Measurements from ENCODE around the gene HOXB5. TPM values are rescaled to one million over a fixed set of nuclear protein-coding genes. Genes with fewer than 3 reads are reported as not detected.

HOXB5 gene
- total RNA-seq, 2 experiments from 2014 or later: not detected

GRCh38 chr17:48605991-48606891, 12.7 kb upstream of the HOXB5 start:
- no peak for ATAC-seq (ENCODE audit: poor library complexity)
- no peak for TF ChIP-seq CTCF (IDR thresholded peaks at IDR 0.05)
- Histone ChIP-seq H3K27me3 (ENCODE audit: control insufficient read depth in 1 of 2, insufficient read depth in 2 of 2, low read length in 2 of 2) (peaks cover 84% of the 10 kb centered on the region in 2 experiments), H3K36me3 (ENCODE audit: insufficient read depth, low read length) (no peaks in the 10 kb centered on the region), H3K4me3 (ENCODE audit: low read length) (no peak overlapping the region), H3K4me1 (ENCODE audit: insufficient read depth, low read length) (peaks cover 43% of the 10 kb centered on the region), H3K9me3 (ENCODE audit: control insufficient read depth in 1 of 2, insufficient read depth in 1 of 2, low read length in 2 of 2) (peaks cover 0 to 19% of the 10 kb centered on the region in 2 experiments), H3K27ac (ENCODE audit: low read depth in 1 of 2, low read length in 2 of 2) (no peak overlapping the region)
- H3K4me1 Mint-ChIP-seq (ENCODE audit: low read depth): peaks cover 26% of the 10 kb centered on the region
- intact Hi-C loops (cut with DNase I, micrococcal nuclease): loop anchor here in 1 of 2 experiments (1.0 kb wide), 1 partner anchor 11 kb away; no protein-coding TSS in a partner anchor
- H3K36me3 Mint-ChIP-seq (ENCODE audit: low read depth): no peaks in the 10 kb centered on the region
- DNase-seq: no peak
- H3K9me3 Mint-ChIP-seq: no peaks in the 10 kb centered on the region
- CTCF ChIA-PET: interaction anchor here (4.1 kb wide), 1 partner anchor 12 kb away, joined by 20 read pairs; no protein-coding TSS in a partner anchor
- H3K27me3 Mint-ChIP-seq: peaks cover 91% of the 10 kb centered on the region
- no peak overlapping the region for H3K27ac Mint-ChIP-seq
- POLR2A ChIA-PET: no interaction called here
- no peak overlapping the region for H3K4me3 Mint-ChIP-seq

DNA sequence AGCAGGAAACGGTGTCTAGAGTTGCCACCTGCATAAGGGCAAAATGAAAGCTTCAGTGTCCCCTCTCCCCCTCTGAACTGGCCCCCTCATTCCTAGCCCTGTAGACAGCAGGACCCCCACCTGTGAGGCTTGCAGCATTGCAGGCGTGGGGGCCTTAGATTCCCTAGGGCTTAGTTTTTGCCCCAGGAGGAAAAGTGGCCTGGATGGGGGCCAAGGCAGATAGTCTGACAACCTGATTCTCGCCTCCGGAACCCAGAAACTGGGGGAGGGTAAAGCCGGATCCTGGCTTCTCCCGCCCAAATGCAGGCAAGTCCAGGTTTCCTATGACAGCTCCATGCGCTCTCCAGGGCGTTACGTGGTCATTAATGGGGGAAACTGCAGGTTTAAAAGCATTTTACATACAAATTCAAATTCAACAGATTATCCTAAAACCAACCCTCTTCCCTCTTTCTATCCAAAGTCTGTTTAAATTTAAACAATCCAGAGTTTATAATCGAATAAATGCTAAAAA, 11.9 kb upstream of the HOXB5 start:
- Mint-ChIP-seq H3K9me3 (no peaks in the 10 kb centered on the region), H3K27ac (no peak overlapping the region), H3K36me3 (ENCODE audit: low read depth) (no peaks in the 10 kb centered on the region), H3K4me1 (ENCODE audit: low read depth) (peaks cover 18% of the 10 kb centered on the region), H3K27me3 (peaks cover 91% of the 10 kb centered on the region), H3K4me3 (no peak overlapping the region)
- CTCF ChIA-PET: no interaction called here
- TF ChIP-seq CTCF (IDR thresholded peaks at IDR 0.05): no peak
- peaks cover 84 to 85% of the 10 kb centered on the region in 2 experiments for H3K27me3 ChIP-seq (ENCODE audit: control insufficient read depth in 1 of 2, insufficient read depth in 2 of 2, low read length in 2 of 2)
- DNase-seq (no peak), ATAC-seq (ENCODE audit: poor library complexity) (no peak)
- H3K4me1 ChIP-seq (ENCODE audit: insufficient read depth, low read length): peaks cover 36% of the 10 kb centered on the region
- intact Hi-C loops (cut with DNase I, micrococcal nuclease): no loop called here
- no peak overlapping the region for H3K4me3 ChIP-seq (ENCODE audit: low read length)
- POLR2A ChIA-PET: no interaction called here
- peaks cover 0 to 19% of the 10 kb centered on the region in 2 experiments for H3K9me3 ChIP-seq (ENCODE audit: control insufficient read depth in 1 of 2, insufficient read depth in 1 of 2, low read length in 2 of 2)
- no peaks in the 10 kb centered on the region for H3K36me3 ChIP-seq (ENCODE audit: insufficient read depth, low read length)
- H3K27ac ChIP-seq (ENCODE audit: low read depth in 1 of 2, low read length in 2 of 2): no peak overlapping the region

DNA sequence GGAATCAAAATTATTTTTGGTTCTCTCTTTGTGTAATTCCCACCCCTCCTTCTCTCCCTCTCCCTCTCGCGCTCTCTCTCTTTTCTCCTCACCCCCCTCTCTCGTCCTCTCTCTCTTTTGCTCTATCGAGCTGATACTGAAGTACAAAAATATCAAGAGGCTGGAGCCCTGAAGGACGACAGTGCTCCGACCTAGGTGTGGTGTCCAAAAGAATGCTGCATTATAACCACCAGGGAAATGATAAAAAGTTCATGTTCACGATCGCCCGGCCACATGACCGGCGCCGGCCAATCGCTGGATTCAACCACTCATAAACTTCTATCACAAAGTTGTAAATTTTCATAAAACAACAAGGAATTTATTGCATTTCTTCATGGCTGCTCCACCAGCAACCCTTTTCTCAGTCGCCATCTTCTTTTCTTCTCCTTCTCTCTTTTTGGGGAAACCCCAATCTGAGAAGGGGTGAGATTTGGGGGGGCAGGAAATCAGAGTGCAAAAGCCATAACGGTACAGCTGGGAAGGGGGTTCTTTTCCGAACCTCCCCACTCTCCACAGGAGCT, 11.3 kb upstream of the HOXB5 start, which contains the start of gene HOXB6:
Gene HOXB6 (minus strand): TSS at position 217 of the 560 bp plus-strand sequence. CDS start 6,836 bp downstream, outside the sequence.
- peaks cover 0 to 19% of the 10 kb centered on the region in 2 experiments for H3K9me3 ChIP-seq (ENCODE audit: control insufficient read depth in 1 of 2, insufficient read depth in 1 of 2, low read length in 2 of 2)
- no peak within 1 kb of the TSS for H3K27ac ChIP-seq (ENCODE audit: low read depth in 1 of 2, low read length in 2 of 2)
- Mint-ChIP-seq H3K36me3 (ENCODE audit: low read depth) (no peaks in the 10 kb centered on the region), H3K4me1 (ENCODE audit: low read depth) (peaks cover 18% of the 10 kb centered on the region), H3K4me3 (no peak within 1 kb of the TSS), H3K27me3 (peaks cover 95% of the 10 kb centered on the region), H3K9me3 (no peaks in the 10 kb centered on the region), H3K27ac (no peak within 1 kb of the TSS)
- H3K4me3 ChIP-seq (ENCODE audit: low read length): no peak within 1 kb of the TSS
- intact Hi-C loops (cut with DNase I, micrococcal nuclease): no loop called here
- POLR2A ChIA-PET: no interaction called here
- no peak for ATAC-seq (ENCODE audit: poor library complexity)
- peaks cover 84 to 85% of the 10 kb centered on the region in 2 experiments for H3K27me3 ChIP-seq (ENCODE audit: control insufficient read depth in 1 of 2, insufficient read depth in 2 of 2, low read length in 2 of 2)
- TF ChIP-seq CTCF (IDR thresholded peaks at IDR 0.05): no peak
- CTCF ChIA-PET: interaction anchor here (1.0 kb wide), 1 partner anchor 8 kb away, joined by 3 read pairs; no protein-coding TSS in a partner anchor
- no peaks in the 10 kb centered on the region for H3K36me3 ChIP-seq (ENCODE audit: insufficient read depth, low read length)
- peaks cover 30% of the 10 kb centered on the region for H3K4me1 ChIP-seq (ENCODE audit: insufficient read depth, low read length)
- no peak for DNase-seq

Measured in CD4-positive, alpha-beta T cell (primary cell).